ENCODE measurements around the gene OSCP1. TPM values are rescaled to one million over a fixed set of nuclear protein-coding genes. Genes with fewer than 3 reads are reported as not detected.

The OSCP1 gene
- total and polyA plus RNA-seq, 2 experiments from 2014 or later, result 2.2 to 2.6 TPM

DNA sequence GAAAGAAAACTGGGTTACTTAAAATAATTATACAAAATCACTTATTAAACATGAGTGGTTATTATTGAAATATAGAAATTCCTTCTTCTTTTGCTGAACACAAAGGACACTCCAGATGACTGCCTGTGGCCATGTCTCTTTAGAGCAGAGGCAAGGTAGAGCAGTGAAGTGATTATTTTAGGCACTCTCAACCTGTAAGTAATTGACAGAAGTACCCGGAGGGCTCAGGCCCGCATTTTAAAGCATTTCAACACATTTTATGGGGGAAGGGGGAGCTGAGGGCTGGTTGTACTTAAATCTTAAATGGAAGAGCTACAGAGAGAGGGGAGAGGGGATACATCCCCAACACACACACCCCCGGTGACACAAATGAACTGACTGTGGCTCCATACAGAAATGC is 10.2 kb downstream of the OSCP1 start:
- Histone ChIP-seq H3K4me3 (no peak overlapping the region), H3F3A (replicated peaks; ENCODE audit: low read depth) (no peaks in the 10 kb centered on the region), H3K4me1 (ENCODE audit: insufficient read depth) (peaks cover 14% of the 10 kb centered on the region), H3K27me3 (ENCODE audit: insufficient read depth) (no peaks in the 10 kb centered on the region), H3K9me2 (ENCODE audit: insufficient read depth) (no peaks in the 10 kb centered on the region), H2AFZ (peak overlapping the region; percentile 64; the same call in 1 of the 2 replicates), H3K4me2 (no peak overlapping the region), H3K79me2 (replicated peaks; ENCODE audit: insufficient read depth) (no peaks in the 10 kb centered on the region), H3K27ac (ENCODE audit: low read depth) (peak overlapping the region; percentile 83; the same call in 1 of the 2 replicates), H4K20me1 (replicated peaks; ENCODE audit: insufficient read depth) (no peaks in the 10 kb centered on the region), H3K36me3 (ENCODE audit: insufficient read depth) (no peaks in the 10 kb centered on the region)
- H3K4me1 Mint-ChIP-seq, result peaks cover 13% of the 10 kb centered on the region; the same call in 2 of the 3 replicates
- H3K27me3 Mint-ChIP-seq (ENCODE audit: insufficient read depth, low read depth, poor library complexity), result peaks cover 4% of the 10 kb centered on the region
- H3K27ac Mint-ChIP-seq, result peak overlapping the region; percentile 46; the same call in 1 of the 2 replicates
- no peak overlapping the region for H3K4me3 Mint-ChIP-seq
- DNase-seq (ENCODE audit: low spot score) (no peak), ATAC-seq (no peak)
- no peak for TF ChIP-seq EZH2 (IDR thresholded peaks at IDR 0.05; ENCODE audit: low read depth, unreplicated experiment)
- no peak for TF ChIP-seq EZH2phosphoT487 (IDR thresholded peaks at IDR 0.05; ENCODE audit: unreplicated experiment)
- TF ChIP-seq, protein P1, sequence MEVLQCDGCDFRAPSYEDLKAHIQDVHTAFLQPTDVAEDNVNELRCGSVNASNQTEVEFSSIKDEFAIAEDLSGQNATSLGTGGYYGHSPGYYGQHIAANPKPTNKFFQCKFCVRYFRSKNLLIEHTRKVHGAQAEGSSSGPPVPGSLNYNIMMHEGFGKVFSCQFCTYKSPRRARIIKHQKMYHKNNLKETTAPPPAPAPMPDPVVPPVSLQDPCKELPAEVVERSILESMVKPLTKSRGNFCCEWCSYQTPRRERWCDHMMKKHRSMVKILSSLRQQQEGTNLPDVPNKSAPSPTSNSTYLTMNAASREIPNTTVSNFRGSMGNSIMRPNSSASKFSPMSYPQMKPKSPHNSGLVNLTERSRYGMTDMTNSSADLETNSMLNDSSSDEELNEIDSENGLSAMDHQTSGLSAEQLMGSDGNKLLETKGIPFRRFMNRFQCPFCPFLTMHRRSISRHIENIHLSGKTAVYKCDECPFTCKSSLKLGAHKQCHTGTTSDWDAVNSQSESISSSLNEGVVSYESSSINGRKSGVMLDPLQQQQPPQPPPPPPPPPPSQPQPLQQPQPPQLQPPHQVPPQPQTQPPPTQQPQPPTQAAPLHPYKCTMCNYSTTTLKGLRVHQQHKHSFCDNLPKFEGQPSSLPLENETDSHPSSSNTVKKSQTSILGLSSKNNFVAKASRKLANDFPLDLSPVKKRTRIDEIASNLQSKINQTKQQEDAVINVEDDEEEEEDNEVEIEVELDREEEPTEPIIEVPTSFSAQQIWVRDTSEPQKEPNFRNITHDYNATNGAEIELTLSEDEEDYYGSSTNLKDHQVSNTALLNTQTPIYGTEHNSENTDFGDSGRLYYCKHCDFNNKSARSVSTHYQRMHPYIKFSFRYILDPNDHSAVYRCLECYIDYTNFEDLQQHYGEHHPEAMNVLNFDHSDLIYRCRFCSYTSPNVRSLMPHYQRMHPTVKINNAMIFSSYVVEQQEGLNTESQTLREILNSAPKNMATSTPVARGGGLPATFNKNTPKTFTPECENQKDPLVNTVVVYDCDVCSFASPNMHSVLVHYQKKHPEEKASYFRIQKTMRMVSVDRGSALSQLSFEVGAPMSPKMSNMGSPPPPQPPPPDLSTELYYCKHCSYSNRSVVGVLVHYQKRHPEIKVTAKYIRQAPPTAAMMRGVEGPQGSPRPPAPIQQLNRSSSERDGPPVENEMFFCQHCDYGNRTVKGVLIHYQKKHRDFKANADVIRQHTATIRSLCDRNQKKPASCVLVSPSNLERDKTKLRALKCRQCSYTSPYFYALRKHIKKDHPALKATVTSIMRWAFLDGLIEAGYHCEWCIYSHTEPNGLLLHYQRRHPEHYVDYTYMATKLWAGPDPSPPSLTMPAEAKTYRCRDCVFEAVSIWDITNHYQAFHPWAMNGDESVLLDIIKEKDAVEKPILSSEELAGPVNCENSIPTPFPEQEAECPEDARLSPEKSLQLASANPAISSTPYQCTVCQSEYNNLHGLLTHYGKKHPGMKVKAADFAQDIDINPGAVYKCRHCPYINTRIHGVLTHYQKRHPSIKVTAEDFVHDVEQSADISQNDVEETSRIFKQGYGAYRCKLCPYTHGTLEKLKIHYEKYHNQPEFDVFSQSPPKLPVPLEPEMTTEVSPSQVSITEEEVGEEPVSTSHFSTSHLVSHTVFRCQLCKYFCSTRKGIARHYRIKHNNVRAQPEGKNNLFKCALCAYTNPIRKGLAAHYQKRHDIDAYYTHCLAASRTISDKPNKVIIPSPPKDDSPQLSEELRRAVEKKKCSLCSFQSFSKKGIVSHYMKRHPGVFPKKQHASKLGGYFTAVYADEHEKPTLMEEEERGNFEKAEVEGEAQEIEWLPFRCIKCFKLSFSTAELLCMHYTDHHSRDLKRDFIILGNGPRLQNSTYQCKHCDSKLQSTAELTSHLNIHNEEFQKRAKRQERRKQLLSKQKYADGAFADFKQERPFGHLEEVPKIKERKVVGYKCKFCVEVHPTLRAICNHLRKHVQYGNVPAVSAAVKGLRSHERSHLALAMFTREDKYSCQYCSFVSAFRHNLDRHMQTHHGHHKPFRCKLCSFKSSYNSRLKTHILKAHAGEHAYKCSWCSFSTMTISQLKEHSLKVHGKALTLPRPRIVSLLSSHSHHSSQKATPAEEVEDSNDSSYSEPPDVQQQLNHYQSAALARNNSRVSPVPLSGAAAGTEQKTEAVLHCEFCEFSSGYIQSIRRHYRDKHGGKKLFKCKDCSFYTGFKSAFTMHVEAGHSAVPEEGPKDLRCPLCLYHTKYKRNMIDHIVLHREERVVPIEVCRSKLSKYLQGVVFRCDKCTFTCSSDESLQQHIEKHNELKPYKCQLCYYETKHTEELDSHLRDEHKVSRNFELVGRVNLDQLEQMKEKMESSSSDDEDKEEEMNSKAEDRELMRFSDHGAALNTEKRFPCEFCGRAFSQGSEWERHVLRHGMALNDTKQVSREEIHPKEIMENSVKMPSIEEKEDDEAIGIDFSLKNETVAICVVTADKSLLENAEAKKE (CRISPR knock-in tag; IDR thresholded peaks at IDR 0.05), result no peak
- no peak for TF ChIP-seq NANOG (IDR thresholded peaks at IDR 0.05; ENCODE audit: borderline replicate concordance)
- TF ChIP-seq ETS1 (IDR thresholded peaks at IDR 0.05), result no peak
- TF ChIP-seq ZNF114 (CRISPR knock-in tag; IDR thresholded peaks at IDR 0.05), result no peak
- no peak for TF ChIP-seq CTCF (conservative IDR thresholded peaks at IDR 0.05; ENCODE audit: low read depth in 2 of 2)
- no peak for TF ChIP-seq STAT1 (IDR thresholded peaks at IDR 0.05; ENCODE audit: unreplicated experiment)
- no peak for TF ChIP-seq CREB1 (CRISPR knock-in tag; IDR thresholded peaks at IDR 0.05; ENCODE audit: low read depth)
- TF ChIP-seq JUNB (IDR thresholded peaks at IDR 0.05; ENCODE audit: unreplicated experiment), result no peak
- no peak for TF ChIP-seq REST (IDR thresholded peaks at IDR 0.05; ENCODE audit: unreplicated experiment)
- TF ChIP-seq POLR2AphosphoS5 (IDR thresholded peaks at IDR 0.05; ENCODE audit: low read depth), result no peak
- no peak for TF ChIP-seq ZNF331 (CRISPR knock-in tag; IDR thresholded peaks at IDR 0.05; ENCODE audit: low read depth)
- no peaks in the 10 kb centered on the region for H3K36me3 Mint-ChIP-seq (ENCODE audit: low read depth)
- H3K9me3 Mint-ChIP-seq, result no peaks in the 10 kb centered on the region
